Endodermal cell (in vitro differentiated cells): Measurements from ENCODE around the gene MYOZ1. TPM values are rescaled to one million over a fixed set of nuclear protein-coding genes. Genes with fewer than 3 reads are reported as not detected.

ENCODE experiments used
- DNase-seq: peaks from one replicate; pipeline ENCODE4 v3.0.0-alpha.2; 2017
- H3K27ac ChIP-seq: 2 replicates; pipeline ENCODE4 v1.5.1; 2013; ENCODE audit warnings: mild to moderate bottlenecking, low read depth, low read length, moderate library complexity
- H3K27me3 ChIP-seq: 2 replicates; pipeline ENCODE4 v1.6.1; 2013; ENCODE audit warnings: mild to moderate bottlenecking, low read length, moderate library complexity; ENCODE audit not compliant: insufficient read depth, control insufficient read depth, poor library complexity, severe bottlenecking
- H3K36me3 ChIP-seq: 2 replicates; pipeline ENCODE4 v1.7.0; 2013; ENCODE audit warnings: mild to moderate bottlenecking, low read length, moderate library complexity; ENCODE audit not compliant: control insufficient read depth, insufficient read depth
- H3K4me1 ChIP-seq: one replicate; pipeline ENCODE4 v1.7.0; 2013; ENCODE audit warnings: low read length; ENCODE audit not compliant: control insufficient read depth, insufficient read depth
- H3K4me3 ChIP-seq: 2 replicates; pipeline ENCODE4 v1.5.1; 2013; ENCODE audit warnings: mild to moderate bottlenecking, low read length, moderate library complexity
- H3K9ac ChIP-seq: 2 replicates; pipeline ENCODE4 v1.6.1; 2013; ENCODE audit warnings: mild to moderate bottlenecking, low read length, moderate library complexity; ENCODE audit not compliant: poor library complexity, severe bottlenecking; ENCODE audit errors: extremely low read depth
- H3K9me3 ChIP-seq: 2 replicates; pipeline ENCODE4 v1.6.1; 2013; ENCODE audit warnings: mild to moderate bottlenecking, low read length, moderate library complexity; ENCODE audit not compliant: control insufficient read depth
- H3K27ac Mint-ChIP-seq: 2 replicates; pipeline ENCODE4 v1.8.0; 2020; ENCODE audit warnings: mixed read lengths
- H3K27me3 Mint-ChIP-seq: 2 replicates; pipeline ENCODE4 v1.8.0; 2021; ENCODE audit warnings: mild to moderate bottlenecking, mixed read lengths; ENCODE audit not compliant: insufficient read depth
- H3K36me3 Mint-ChIP-seq: 2 replicates; pipeline ENCODE4 v1.8.0; 2020; ENCODE audit warnings: low read depth, mixed read lengths
- H3K4me1 Mint-ChIP-seq: 2 replicates; pipeline ENCODE4 v1.8.0; 2020; ENCODE audit warnings: mixed read lengths
- H3K4me3 Mint-ChIP-seq: 2 replicates; pipeline ENCODE4 v1.8.0; 2020; ENCODE audit warnings: mild to moderate bottlenecking, moderate library complexity, mixed read lengths
- H3K9me3 Mint-ChIP-seq: 2 replicates; pipeline ENCODE4 v1.8.0; 2020; ENCODE audit warnings: mild to moderate bottlenecking, mixed read lengths
- WGBS, 2 experiments: methylation state at CpG; one replicate each; pipeline versions ENCODE4 v1.1.5 to v1.1.7; 2013; ENCODE audit warnings: missing lambda C conversion rate in 2 of 2, mixed read lengths in 1 of 2; ENCODE audit not compliant: insufficient coverage in 1 of 2, insufficient read length in 1 of 2; 5-methylcytosine and 5-hydroxymethylcytosine counted together
- total RNA-seq, 2 donors: library from RNA; stranded (reverse); fragmentation: NEBNext Ultra II Directional in 1 of 2; extraction: Animal tissue kit (Norgen Biotek cat#: 25700) in 1 of 2; gene quantifications; 2 replicates in 1 of 2; 3 replicates in 1 of 2; pipeline ENCODE4 v1.2.1, GENCODE V29; 2021
- TF ChIP-seq, protein P1 (sequence below): fragments of 200-600 bp; sonication (generic); conservative IDR thresholded peaks from 2 replicates; pipeline ENCODE4 v1.5.0; 2021; ENCODE audit warnings: antibody characterized with exemption, mild to moderate bottlenecking

MYOZ1 gene
- total RNA-seq, 2 donors from 2014 or later: 1.6 to 2.4 TPM

DNA sequence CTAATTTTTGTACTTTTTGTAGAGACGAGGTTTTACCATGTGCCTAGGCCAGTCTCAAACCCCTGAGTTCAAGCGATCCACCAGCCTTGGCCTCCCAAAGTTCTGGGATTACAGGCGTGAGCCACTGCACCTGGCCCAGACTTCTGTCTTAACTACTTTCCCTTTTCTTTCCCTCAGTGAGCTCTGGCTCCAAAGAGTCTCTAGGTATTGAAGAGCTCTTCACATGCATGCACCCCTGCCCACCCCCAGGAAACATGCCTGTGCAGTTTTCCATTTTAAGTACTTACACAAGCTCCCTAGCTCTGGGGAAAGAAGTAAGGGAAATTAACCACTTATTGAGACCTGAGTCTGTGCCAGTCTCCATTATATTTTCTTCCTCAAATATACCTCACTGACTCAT, 2.0 kb downstream of the MYOZ1 start:
- no peaks in the 10 kb centered on the region for H3K9me3 ChIP-seq
- no peak overlapping the region for H3K4me3 ChIP-seq
- H3K4me1 ChIP-seq: no peaks in the 10 kb centered on the region
- H3K36me3 ChIP-seq: no peaks in the 10 kb centered on the region
- H3K9me3 Mint-ChIP-seq: no peaks in the 10 kb centered on the region
- no peak for DNase-seq
- no peak overlapping the region for H3K27ac Mint-ChIP-seq
- H3K9ac ChIP-seq: no peak overlapping the region
- no peak overlapping the region for H3K4me3 Mint-ChIP-seq
- WGBS, 2 experiments: 91 to 100% methylated on average over 3 of the region's 3 CpGs
- no peaks in the 10 kb centered on the region for H3K36me3 Mint-ChIP-seq
- H3K27me3 ChIP-seq: no peaks in the 10 kb centered on the region
- no peak overlapping the region for H3K27ac ChIP-seq
- peaks cover 8% of the 10 kb centered on the region for H3K27me3 Mint-ChIP-seq
- peaks cover under 1% of the 10 kb centered on the region for H3K4me1 Mint-ChIP-seq
- TF ChIP-seq, protein P1, sequence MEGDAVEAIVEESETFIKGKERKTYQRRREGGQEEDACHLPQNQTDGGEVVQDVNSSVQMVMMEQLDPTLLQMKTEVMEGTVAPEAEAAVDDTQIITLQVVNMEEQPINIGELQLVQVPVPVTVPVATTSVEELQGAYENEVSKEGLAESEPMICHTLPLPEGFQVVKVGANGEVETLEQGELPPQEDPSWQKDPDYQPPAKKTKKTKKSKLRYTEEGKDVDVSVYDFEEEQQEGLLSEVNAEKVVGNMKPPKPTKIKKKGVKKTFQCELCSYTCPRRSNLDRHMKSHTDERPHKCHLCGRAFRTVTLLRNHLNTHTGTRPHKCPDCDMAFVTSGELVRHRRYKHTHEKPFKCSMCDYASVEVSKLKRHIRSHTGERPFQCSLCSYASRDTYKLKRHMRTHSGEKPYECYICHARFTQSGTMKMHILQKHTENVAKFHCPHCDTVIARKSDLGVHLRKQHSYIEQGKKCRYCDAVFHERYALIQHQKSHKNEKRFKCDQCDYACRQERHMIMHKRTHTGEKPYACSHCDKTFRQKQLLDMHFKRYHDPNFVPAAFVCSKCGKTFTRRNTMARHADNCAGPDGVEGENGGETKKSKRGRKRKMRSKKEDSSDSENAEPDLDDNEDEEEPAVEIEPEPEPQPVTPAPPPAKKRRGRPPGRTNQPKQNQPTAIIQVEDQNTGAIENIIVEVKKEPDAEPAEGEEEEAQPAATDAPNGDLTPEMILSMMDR: no peak

DNA sequence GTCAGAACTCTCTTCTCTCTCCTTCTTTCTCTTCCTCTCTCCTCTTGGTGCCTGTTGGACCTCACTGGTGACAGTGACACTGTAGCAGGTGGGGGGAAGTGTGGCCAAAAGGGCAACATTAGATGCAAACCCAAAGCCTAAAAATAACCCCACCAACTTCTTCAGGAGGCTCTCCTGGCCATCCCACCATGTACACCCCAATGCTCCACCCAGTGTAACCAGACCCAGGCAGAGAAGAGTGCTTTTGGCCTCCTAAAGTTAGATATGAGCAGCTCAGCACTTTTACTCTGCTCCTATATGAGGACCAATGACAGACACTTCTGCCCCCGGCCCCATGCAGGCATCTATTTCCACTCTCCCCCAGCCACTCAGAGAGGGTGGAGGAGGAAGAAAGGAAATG, 5.5 kb downstream of the MYOZ1 start:
- Mint-ChIP-seq H3K27ac (no peak overlapping the region), H3K4me3 (no peak overlapping the region)

DNA sequence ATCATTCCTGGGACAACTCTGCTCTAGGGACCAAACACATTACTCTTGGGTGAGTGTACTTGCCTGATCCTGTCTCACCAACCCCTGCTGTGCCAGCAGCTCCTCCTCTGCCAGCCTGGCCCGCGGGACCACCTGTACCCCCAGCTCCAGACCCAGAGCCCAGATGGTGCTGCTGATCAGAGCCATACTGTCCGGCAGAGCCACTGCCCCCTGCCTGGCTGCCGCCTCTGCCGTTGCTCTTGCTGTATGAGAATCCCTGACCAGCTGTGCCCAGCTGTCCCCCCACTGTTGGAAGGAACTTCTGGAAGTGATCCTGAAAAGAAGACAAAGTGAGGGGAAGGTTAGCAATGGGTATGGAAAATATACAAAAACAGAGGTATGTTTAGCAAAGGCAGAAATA, 6.9 kb downstream of the MYOZ1 start:
- Histone ChIP-seq H3K36me3 (no peaks in the 10 kb centered on the region), H3K4me3 (no peak overlapping the region), H3K27ac (no peak overlapping the region), H3K9me3 (no peaks in the 10 kb centered on the region), H3K4me1 (no peaks in the 10 kb centered on the region), H3K27me3 (no peaks in the 10 kb centered on the region), H3K9ac (no peak overlapping the region)
- H3K4me3 Mint-ChIP-seq: no peak overlapping the region
- no peaks in the 10 kb centered on the region for H3K9me3 Mint-ChIP-seq
- no peak for DNase-seq
- TF ChIP-seq, protein P1: no peak
- WGBS, 2 experiments: 85 to 100% methylated on average over 2 to 5 of the region's 5 CpGs
- H3K4me1 Mint-ChIP-seq: no peaks in the 10 kb centered on the region
- H3K36me3 Mint-ChIP-seq: no peaks in the 10 kb centered on the region
- peaks cover under 1% of the 10 kb centered on the region for H3K27me3 Mint-ChIP-seq
- H3K27ac Mint-ChIP-seq: no peak overlapping the region

More for the DNA sequence above, 5.5 kb downstream of the MYOZ1 start:
- no peaks in the 10 kb centered on the region for H3K4me1 Mint-ChIP-seq
- peaks cover 3% of the 10 kb centered on the region for H3K27me3 Mint-ChIP-seq
- H3K9me3 Mint-ChIP-seq: no peaks in the 10 kb centered on the region
- no peak for DNase-seq
- WGBS, 2 experiments: no CpG with 5 or more reads among the region's 1 CpG
- TF ChIP-seq, protein P1: no peak
- no peaks in the 10 kb centered on the region for H3K27me3 ChIP-seq
- no peak overlapping the region for H3K4me3 ChIP-seq
- H3K9ac ChIP-seq: no peak overlapping the region
- H3K36me3 Mint-ChIP-seq: no peaks in the 10 kb centered on the region
- H3K27ac ChIP-seq: no peak overlapping the region
- no peaks in the 10 kb centered on the region for H3K9me3 ChIP-seq
- H3K36me3 ChIP-seq: no peaks in the 10 kb centered on the region
- H3K4me1 ChIP-seq: no peaks in the 10 kb centered on the region
